GM19395 (cell line): ENCODE measurements around the gene TMEM121B.
"Not testable (repeated sequence)": the region's sequence is repeated elsewhere in the genome, so short reads cannot be mapped to it uniquely, and the experiment has no call there.

Source experiments
- ATAC-seq: cut with Tn5 transposase; IDR thresholded peaks from one replicate; pipeline ENCODE4 v1.9.1; 2021; ENCODE audit warnings: mild to moderate bottlenecking, moderate library complexity; ENCODE audit not compliant: unreplicated experiment

The TMEM121B gene

GRCh38 chr22:17121233-17122195 lies at the start of gene TMEM121B:
Gene TMEM121B (minus strand): TSS chr22:17121360. CDS start chr22:17121127, 233 bp downstream.
- ATAC-seq, result no peak

GRCh38 chr22:17167486-17167885 lies 46.3 kb upstream of the TMEM121B start:
- ATAC-seq, result no peak

GRCh38 chr22:17164392-17165024 lies 43.3 kb upstream of the TMEM121B start:
- ATAC-seq, result no peak

- no peak for ATAC-seq
Measured at GRCh38 chr22:17162731-17163130, 41.6 kb upstream of the TMEM121B start.

GRCh38 chr22:17161991-17162390 lies 40.8 kb upstream of the TMEM121B start:
- ATAC-seq, result no peak

- peak; percentile 37 for ATAC-seq
Measured at GRCh38 chr22:17159504-17159951, 38.4 kb upstream of the TMEM121B start.

- peak; percentile 66 for ATAC-seq
Measured at GRCh38 chr22:17158568-17159503, 37.7 kb upstream of the TMEM121B start, which contains the start of gene HDHD5. Gene HDHD5 (minus strand): TSS chr22:17159277. CDS start chr22:17159251, 26 bp downstream.

- no peak for ATAC-seq
Measured at GRCh38 chr22:17158176-17158567, 37.0 kb upstream of the TMEM121B start.

- ATAC-seq, result no peak
Measured at GRCh38 chr22:17157714-17158113, 36.6 kb upstream of the TMEM121B start.

GRCh38 chr22:17155941-17156340 lies 34.8 kb upstream of the TMEM121B start:
- no peak for ATAC-seq

GRCh38 chr22:17152971-17153370 lies 31.8 kb upstream of the TMEM121B start:
- ATAC-seq, result no peak

- no peak for ATAC-seq
Measured at GRCh38 chr22:17152340-17152739, 31.2 kb upstream of the TMEM121B start.

- ATAC-seq, result no peak
Measured at GRCh38 chr22:17149076-17149815, 28.1 kb upstream of the TMEM121B start.

- not testable (repeated sequence) for ATAC-seq
Measured at GRCh38 chr22:17147458-17147857, 26.3 kb upstream of the TMEM121B start.

GRCh38 chr22:17145021-17145680 lies 24.0 kb upstream of the TMEM121B start:
- no peak for ATAC-seq

GRCh38 chr22:17143826-17144225 lies 22.7 kb upstream of the TMEM121B start:
- ATAC-seq, result no peak

GRCh38 chr22:17143101-17143500 lies 21.9 kb upstream of the TMEM121B start:
- no peak for ATAC-seq

- ATAC-seq, result no peak
Measured at GRCh38 chr22:17140826-17141766, 19.9 kb upstream of the TMEM121B start.
